ENCODE measurements around the gene TTPAL. TPM values are rescaled to one million over a fixed set of nuclear protein-coding genes. Genes with fewer than 3 reads are reported as not detected.

The TTPAL gene
- total RNA-seq, 1 experiment from 2014 or later: 10.3 TPM

- H3K9me3 Mint-ChIP-seq: no peaks in the 10 kb centered on the region
- H3K36me3 Mint-ChIP-seq: no peaks in the 10 kb centered on the region
- ChIA-PET POLR2A (no interaction called here), CTCF (no interaction called here)
- no peak overlapping the region for H3K27ac Mint-ChIP-seq
- H3K27me3 Mint-ChIP-seq (ENCODE audit: low read depth): no peaks in the 10 kb centered on the region; the same call in 1 of the 2 replicates
- TF ChIP-seq TP53 (CRISPR knock-in tag; IDR thresholded peaks at IDR 0.05) (no peak), MLX (CRISPR knock-in tag; IDR thresholded peaks at IDR 0.05) (no peak)
- ATAC-seq (no peak), DNase-seq (ENCODE audit: low spot score) (no peak)
- no peak overlapping the region for H3K4me3 Mint-ChIP-seq
- no peaks in the 10 kb centered on the region for H3K4me1 Mint-ChIP-seq
These were observed 29.6 kb upstream of the TTPAL start for GRCh38 chr20:44445742-44446710.

- ChIA-PET CTCF (interaction anchor here (1.4 to 2.2 kb wide), 2 partner anchors 60 to 63 kb away, joined by 5 to 6 read pairs; no protein-coding TSS in a partner anchor), POLR2A (no interaction called here)
- DNase-seq (ENCODE audit: low spot score) (no peak), ATAC-seq (no peak)
- no peak overlapping the region for H3K27ac Mint-ChIP-seq
- no peaks in the 10 kb centered on the region for H3K4me1 Mint-ChIP-seq
- H3K36me3 Mint-ChIP-seq: no peaks in the 10 kb centered on the region
- TF ChIP-seq ZNF671 (CRISPR knock-in tag; IDR thresholded peaks at IDR 0.05): no peak
- TF ChIP-seq CDX4 (CRISPR knock-in tag; IDR thresholded peaks at IDR 0.05; ENCODE audit: borderline replicate concordance): no peak
- TF ChIP-seq HMGXB4 (CRISPR knock-in tag; IDR thresholded peaks at IDR 0.05): no peak
- no peak for TF ChIP-seq PRRX2 (CRISPR knock-in tag; IDR thresholded peaks at IDR 0.05)
- TF ChIP-seq, protein P1, sequence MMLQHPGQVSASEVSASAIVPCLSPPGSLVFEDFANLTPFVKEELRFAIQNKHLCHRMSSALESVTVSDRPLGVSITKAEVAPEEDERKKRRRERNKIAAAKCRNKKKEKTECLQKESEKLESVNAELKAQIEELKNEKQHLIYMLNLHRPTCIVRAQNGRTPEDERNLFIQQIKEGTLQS (CRISPR knock-in tag; conservative IDR thresholded peaks at IDR 0.05): no peak
- TF ChIP-seq ATF1 (CRISPR knock-in tag; IDR thresholded peaks at IDR 0.05): no peak
- TF ChIP-seq OVOL2 (CRISPR knock-in tag; IDR thresholded peaks at IDR 0.05; ENCODE audit: borderline replicate concordance): no peak
- TF ChIP-seq FOXJ3 (CRISPR knock-in tag; IDR thresholded peaks at IDR 0.05; ENCODE audit: borderline replicate concordance): no peak
- TF ChIP-seq ELF4 (CRISPR knock-in tag; IDR thresholded peaks at IDR 0.05; ENCODE audit: low read depth): no peak
- no peak for TF ChIP-seq EMX1 (CRISPR knock-in tag; IDR thresholded peaks at IDR 0.05)
- TF ChIP-seq, protein P2, sequence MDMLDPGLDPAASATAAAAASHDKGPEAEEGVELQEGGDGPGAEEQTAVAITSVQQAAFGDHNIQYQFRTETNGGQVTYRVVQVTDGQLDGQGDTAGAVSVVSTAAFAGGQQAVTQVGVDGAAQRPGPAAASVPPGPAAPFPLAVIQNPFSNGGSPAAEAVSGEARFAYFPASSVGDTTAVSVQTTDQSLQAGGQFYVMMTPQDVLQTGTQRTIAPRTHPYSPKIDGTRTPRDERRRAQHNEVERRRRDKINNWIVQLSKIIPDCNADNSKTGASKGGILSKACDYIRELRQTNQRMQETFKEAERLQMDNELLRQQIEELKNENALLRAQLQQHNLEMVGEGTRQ (CRISPR knock-in tag; IDR thresholded peaks at IDR 0.05): no peak
- TF ChIP-seq, protein P3, sequence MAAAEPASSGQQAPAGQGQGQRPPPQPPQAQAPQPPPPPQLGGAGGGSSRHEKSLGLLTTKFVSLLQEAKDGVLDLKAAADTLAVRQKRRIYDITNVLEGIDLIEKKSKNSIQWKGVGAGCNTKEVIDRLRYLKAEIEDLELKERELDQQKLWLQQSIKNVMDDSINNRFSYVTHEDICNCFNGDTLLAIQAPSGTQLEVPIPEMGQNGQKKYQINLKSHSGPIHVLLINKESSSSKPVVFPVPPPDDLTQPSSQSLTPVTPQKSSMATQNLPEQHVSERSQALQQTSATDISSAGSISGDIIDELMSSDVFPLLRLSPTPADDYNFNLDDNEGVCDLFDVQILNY (CRISPR knock-in tag; IDR thresholded peaks at IDR 0.05): no peak
- TF ChIP-seq, protein P4, sequence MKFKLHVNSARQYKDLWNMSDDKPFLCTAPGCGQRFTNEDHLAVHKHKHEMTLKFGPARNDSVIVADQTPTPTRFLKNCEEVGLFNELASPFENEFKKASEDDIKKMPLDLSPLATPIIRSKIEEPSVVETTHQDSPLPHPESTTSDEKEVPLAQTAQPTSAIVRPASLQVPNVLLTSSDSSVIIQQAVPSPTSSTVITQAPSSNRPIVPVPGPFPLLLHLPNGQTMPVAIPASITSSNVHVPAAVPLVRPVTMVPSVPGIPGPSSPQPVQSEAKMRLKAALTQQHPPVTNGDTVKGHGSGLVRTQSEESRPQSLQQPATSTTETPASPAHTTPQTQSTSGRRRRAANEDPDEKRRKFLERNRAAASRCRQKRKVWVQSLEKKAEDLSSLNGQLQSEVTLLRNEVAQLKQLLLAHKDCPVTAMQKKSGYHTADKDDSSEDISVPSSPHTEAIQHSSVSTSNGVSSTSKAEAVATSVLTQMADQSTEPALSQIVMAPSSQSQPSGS (CRISPR knock-in tag; IDR thresholded peaks at IDR 0.05; ENCODE audit: borderline replicate concordance, low read depth): no peak
- no peak for TF ChIP-seq ZNF416 (CRISPR knock-in tag; IDR thresholded peaks at IDR 0.05)
- no peak for TF ChIP-seq TCF7 (CRISPR knock-in tag; IDR thresholded peaks at IDR 0.05; ENCODE audit: low read depth)
- TF ChIP-seq, protein P5, sequence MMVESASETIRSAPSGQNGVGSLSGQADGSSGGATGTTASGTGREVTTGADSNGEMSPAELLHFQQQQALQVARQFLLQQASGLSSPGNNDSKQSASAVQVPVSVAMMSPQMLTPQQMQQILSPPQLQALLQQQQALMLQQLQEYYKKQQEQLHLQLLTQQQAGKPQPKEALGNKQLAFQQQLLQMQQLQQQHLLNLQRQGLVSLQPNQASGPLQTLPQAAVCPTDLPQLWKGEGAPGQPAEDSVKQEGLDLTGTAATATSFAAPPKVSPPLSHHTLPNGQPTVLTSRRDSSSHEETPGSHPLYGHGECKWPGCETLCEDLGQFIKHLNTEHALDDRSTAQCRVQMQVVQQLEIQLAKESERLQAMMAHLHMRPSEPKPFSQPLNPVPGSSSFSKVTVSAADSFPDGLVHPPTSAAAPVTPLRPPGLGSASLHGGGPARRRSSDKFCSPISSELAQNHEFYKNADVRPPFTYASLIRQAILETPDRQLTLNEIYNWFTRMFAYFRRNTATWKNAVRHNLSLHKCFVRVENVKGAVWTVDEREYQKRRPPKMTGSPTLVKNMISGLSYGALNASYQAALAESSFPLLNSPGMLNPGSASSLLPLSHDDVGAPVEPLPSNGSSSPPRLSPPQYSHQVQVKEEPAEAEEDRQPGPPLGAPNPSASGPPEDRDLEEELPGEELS (CRISPR knock-in tag; IDR thresholded peaks at IDR 0.05): no peak
- H3K9me3 Mint-ChIP-seq: no peaks in the 10 kb centered on the region
- H3K4me3 Mint-ChIP-seq: no peak overlapping the region
- no peaks in the 10 kb centered on the region; the same call in 1 of the 2 replicates for H3K27me3 Mint-ChIP-seq (ENCODE audit: low read depth)
These were observed 27.8 kb upstream of the TTPAL start for GRCh38 chr20:44447827-44448419.
